Right renal pelvis (tissue), 4 donors: Measurements from ENCODE around the gene DNAH3. TPM values are rescaled to one million over a fixed set of nuclear protein-coding genes. Genes with fewer than 3 reads are reported as not detected.
A peak's percentile ranks its signal among the peaks of the same experiment; 100 is the strongest.

ENCODE experiments used
- DNase-seq, 4 donors: peaks; one replicate each; pipeline ENCODE4 v3.0.0-alpha.2; 2013; ENCODE audit warnings: low read depth in 4 of 4, low spot score in 3 of 4, missing footprints in 1 of 4
- polyA plus RNA-seq, 4 donors: library from polyadenylated mRNA; unstranded; fragments of 120-200 nt; gene quantifications; one replicate each; pipeline ENCODE4 v1.2.1, GENCODE V29; 2013; ENCODE audit not compliant: insufficient read length in 4 of 4

The DNAH3 gene
- polyA plus RNA-seq, 4 donors: 0.25 to 0.67 (median 0.39) TPM

DNA sequence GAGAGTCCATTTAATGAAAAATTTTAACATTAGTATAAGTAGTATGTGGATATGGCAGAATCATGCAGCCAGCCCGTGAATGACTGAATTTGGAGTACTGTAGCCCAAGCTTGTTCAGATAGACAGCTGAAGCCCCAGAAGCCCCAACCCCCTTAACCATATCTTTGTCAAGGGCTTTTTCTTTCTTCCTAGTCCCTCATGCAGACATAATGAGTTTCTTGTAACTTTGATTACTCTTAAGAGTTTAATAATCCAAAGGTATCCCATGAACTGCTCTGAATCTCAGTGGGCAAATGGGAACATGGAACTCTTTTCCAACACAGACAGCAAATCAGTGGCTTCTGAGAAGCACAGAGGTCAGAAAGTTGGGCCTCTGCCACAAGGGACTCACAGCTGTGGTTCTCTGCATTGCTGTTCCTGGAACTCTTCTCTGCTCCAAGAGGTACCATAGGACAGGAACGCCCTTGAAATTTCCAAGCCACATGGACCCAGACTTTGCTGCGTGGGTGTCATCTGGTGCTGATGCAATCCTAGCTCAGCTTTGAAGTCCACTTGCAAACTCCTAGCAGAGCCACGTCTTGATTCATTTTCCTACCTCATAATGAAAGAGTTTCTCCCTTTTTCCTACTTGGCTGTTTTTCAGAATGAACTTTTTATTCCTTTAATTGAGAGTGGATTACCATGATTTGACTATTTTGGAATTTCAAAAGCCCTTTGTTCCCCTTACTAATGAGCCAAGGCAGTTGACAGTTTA is 232.0 kb downstream of the DNAH3 start:
- DNase-seq: no peak

DNA sequence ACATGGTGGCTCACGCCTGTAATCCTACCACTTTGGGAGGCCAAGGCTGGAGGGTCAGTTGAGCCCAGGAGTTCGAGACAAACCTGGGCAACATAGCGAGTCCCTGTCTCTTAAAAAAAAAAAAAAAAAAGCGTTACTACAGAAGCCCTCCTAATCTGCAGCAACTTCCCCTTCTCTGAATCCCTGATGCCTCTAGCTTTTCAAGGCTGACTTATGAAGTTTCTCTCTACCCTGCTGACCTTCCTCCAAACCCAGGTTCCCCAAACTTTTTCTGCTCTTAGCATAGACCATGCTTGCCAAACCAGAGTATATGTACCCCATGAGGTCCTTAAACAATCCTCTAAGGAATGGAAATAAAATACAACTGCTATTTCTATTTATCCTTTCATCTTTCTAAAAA is 233.7 kb downstream of the DNAH3 start:
- DNase-seq: no peak

DNA sequence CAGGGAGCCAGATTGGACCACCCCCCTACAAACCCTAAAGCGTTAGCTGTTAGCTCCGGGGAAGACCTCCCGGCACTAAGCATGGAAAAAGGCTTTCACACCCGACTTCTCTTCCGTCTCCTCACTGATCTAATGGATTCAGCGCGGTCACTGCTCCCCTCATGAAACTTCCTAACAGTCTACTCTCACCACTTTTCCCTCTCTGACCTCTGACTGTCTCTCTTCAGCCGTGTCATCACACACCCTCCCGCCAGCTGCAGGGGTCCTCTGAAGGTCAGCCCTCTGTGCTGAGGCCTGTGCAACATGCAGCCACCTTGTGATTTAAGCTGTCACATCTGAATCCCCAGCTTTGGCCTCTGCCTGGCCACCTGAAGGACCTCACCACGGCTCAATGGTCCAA is 234.4 kb downstream of the DNAH3 start:
- DNase-seq: no peak

DNA sequence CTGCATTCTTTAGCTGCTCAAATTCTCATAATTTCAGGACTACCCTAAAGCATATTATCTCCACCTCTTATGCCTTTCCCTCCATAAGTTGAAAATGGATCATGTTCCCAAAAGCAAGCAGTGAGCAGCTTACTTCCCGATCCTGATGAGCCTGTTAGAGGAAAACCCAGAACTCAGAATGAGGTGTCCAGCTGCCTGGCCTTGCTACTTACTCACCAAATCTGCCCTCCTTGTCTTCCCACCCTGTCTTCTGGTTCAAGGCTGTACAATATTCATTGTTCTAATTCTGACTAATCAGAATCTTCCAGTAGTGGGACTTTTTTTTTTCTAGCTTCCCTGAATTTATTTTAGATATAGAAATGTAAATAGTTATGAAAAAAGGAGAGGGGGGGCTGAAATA is 239.3 kb downstream of the DNAH3 start:
- DNase-seq: no peak

DNA sequence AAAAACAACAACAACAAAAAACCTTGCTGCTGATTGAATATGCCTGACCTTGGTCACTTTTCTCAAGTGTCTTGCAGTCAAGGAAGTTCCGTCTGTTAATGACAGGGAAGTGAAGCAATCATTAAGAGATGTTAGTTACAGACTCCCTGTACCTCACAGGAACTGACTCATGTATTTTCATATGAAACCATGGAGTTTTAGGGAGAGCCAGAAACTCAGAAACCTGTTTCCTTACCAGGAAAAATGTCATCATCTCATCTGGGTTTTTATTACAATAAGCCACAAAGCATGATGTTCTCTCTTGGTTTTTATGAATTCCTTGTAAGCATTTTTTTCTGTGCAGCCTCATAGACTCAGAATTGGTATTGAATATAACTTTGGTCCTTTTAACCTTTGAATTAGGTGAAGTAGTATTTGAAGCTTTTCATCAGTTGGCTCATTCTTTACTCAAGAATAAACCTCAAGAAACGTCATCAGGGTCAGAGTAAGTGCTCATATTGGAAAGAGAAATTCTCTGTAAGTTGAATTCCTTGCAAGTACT is 239.8 kb downstream of the DNAH3 start:
- no peak for DNase-seq

DNA sequence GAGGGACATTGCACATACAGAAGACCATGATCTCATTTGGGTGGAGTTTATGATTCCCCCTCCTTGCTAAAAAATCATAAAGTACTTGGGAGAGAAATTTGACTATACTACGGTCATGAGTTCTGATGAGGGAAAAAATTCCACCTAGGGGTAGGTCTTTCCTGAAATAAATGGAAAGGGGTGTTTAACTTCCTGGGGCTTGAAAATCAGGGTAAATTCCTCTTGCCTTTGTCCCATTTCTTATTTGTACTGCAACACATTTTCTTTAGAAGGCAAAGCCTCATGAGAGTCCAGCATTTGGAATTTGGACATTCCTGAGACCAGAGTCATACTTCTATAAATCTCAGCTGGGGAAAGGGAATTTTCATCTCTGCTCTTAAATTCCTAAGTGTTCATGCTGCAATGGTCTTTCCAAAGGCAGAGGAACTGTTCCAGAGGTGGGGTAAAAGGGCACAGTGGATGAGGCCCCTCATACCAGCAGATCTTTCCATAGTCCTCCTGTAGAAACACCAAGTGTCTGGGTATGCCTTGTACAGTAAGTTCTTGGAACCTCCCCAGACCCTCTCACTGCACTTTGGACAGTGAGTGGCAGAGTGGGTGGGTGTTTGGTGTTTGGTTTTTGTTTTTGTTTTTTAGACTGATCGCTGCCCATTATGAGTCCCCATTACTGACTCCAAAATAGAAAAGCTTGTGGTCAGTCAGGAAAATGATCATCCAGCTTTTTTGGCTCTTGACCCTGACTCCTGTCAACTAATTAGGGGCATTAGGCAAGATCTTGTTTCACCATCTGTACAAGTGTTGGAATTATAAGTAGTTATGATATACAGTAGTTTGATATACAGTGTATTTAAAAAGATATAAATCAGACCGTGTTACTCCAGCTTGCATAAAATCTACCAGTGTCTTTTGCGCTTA is 244.0 kb downstream of the DNAH3 start:
- DNase-seq: peak in 3 of 4 donors; percentile 18 to 45 (median 28)

DNA sequence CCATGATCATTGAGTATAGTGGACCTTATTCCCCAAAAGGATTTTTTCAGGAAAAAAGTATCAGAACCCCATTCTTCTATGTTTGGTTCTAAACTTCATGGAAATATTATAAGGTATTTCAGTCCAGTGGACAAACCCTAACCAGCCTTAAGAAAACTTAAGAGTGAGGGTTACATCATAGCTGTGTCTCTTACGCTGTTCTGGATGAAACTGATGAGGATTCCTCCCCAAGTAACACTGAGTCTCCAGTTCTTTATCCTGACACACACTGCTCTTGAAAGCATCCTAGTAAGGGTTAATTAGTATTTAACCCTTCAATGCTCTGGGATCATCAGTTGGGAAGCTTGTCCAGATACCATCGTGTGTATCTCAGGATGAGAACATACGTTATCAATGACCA is 245.1 kb downstream of the DNAH3 start:
- no peak for DNase-seq

DNA sequence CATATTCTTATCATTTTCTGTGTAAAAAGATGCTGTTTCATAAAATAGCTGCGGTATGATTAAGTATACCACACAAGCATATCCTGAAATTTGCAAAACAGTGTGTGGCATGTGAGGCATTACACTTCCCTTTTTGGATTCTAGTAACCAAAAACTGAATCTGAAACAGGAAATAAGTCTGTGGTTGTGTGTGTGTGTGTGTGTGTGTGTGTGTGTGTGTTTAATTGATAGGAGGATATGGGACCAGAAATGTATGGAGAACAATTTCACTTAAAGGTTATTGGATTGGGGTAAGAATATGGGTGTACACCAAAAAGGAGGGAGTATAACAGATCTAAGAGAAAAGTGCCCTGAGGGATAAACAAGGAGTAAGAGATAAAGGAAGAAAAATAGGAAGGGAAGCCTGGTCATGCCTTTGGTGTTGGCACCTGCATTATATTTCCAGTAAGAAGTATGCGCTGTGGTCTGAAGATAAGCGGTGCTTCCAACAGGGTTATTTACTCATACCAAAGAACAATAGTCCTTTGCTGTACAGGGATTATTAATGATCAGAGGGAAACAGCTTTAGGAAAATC is 246.1 kb downstream of the DNAH3 start:
- DNase-seq: no peak

DNA sequence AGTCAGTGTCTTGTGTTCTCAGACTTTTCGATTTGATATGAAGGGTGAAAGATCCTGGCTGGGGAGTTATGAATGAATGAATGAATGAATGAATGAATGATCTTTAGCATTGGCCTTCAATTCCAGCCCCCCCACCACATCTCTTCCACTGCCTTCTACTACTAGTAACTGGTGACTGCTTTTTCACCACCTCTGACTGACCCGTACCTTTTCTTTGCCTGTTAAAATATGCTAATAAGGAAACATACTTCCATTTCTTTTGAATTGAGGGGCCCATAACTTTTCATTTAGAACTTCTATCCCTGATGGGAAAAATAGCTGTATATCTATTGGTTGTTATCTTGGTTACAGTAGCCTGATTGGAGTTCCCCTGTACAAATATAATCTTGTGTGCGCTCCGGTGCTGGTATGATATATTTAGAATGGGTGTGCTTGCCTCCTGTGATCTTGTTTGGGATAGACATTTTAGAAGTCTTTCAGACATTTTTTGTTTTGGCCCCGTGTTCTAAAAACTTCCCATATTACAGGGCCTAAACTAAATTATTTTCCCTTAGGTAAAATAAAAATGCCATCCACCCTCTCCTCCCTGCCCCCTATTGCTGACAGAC is 246.6 kb downstream of the DNAH3 start:
- no peak for DNase-seq

DNA sequence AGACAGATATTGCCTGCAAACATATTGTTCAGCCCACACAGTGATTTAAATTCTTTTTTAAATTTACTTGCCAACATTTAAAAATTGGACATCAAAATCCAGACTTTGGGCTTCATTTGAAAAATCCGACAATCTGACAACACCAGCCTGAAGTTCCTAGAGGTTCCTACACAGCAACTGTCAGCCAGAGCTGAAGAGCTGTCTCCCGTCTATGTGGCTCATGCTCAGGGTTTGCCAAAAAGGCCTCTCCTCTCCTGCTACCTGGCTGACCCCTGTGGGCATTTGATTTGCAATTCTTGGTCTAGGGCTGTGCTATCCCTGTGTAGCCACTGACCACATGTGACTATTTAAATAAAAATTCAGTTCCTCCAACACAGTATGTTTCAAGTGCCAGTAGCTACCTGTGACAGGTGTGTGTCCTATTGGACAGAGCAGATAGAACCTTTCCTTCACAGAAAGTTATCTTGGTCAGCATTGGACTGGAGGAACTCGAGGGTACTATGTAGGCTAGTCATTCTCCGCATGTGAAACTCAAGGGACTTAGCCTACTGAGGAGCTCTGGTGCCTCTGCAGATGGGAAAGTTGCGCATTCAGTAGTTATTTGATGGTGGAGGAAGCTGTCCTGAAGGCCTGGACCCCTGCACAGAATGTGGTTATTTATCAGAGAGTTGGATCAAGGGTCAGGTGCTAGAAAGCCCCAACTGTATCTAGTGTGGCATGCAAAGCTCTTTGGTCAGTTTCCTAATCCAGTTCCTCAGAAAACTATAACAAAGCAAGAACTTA is 247.3 kb downstream of the DNAH3 start:
- DNase-seq: no peak

DNA sequence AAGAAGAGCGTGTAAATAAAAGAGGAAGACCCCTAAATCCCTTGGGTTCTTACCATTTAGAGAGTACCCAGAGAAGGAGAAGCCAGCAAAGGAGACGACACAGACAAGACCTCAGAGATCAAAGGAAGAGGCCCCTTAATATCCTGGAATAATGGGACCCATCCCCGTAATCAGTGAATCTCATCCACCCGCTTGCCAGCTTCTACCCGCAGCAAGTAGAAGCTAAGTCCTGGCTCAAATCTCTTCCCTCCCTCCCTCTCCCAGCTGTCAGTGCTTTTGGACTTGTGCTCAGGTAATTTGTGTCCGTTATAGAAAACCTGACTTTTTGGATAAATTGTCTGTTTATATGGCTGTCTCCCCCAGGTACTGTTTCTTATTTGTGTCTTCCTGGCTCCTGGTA is 248.2 kb downstream of the DNAH3 start:
- no peak for DNase-seq

DNA sequence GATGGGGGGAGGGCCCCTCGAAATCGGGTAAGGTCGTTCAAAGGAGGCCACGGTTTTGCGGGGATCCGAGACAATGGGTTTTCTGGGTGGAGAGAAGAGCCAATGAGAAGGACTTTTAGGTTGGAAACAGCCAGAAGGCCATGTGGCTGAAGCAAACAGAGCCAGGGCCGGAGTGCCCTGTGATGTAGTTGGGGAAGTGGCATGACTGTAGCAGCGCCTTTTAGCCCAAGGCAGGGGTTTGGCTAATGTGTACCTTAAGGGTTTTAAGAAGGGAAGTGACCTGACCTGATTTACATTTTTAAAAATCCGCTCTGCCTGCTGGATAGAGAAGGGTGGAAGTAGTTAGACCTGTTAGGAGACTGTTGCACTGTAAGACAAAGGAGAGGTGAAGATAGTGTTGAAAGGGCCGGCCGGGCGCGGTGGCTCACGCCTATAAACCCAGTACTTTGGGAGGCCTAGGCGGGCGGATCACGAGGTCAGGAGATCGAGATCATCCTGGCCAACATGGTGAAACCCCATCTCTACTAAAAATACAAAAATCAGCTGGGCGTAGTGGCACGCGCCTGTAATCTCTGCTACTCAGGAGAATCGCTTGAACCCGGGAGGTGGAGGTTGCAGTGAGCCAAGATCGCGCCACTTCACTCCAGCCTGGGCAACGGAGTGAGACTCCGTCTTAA is 249.1 kb downstream of the DNAH3 start:
- peak in 1 of 4 donors; percentile 29 for DNase-seq

DNA sequence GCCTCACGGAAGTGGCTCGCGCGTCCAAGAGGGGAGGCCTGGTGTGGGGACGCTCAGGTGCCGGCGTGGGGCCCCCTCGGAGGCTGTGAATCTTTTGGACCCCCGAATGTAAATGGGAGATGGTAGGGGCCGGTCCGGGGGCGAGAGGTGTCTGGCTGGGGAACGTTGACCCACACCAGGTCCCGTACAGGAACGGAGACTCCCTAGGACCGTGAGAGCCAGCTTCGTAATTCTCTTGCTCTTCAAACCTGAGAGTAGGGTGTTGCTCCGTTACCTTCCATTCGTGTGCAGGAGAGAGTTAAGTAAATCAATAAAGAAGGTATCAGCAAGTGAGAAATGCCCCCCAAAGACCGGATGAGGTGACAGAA is 249.6 kb downstream of the DNAH3 start:
- no peak for DNase-seq

DNA sequence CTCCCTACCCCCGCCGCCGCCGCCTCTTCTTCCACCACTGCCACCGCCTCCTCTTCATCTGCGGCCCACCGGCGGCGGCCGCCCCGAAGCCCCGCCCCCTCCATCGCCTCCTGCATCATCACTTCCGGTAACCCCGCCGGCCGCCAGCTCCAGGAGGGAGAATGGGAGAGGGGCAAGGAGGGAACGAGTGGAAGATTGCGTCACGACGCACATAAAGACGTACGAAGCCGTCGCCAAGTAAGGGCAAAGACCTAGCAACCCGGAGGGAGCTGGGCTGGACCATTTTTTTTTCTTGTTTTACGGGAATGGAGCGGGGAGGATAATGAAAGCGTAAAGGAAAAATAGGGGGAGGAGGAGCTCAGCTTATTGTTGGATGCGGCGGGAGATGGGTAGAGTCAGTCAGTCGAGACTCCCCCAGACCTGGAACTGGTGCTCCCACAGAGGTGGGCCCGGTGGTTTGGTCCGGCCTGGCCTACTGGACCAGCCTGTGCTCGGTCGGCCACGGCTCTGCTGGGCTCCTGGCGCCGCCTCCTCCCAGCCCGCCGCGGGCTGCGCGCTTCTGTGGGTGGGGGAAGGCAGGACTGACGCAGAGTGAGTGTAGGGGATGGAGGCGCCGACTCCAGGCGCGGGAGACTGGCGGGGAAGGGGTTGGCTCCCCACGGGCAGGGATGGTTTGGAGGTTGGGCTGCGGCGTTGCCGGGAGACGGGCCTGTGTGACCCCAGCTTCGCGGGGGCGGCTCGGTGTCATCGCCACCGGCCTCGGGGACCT is 250.2 kb downstream of the DNAH3 start, which contains the start of the genes DCUN1D3 and LYRM1:
DCUN1D3 (minus strand) TSS at position 60 of the 769 bp plus-strand sequence. CDS start 37,820 bp downstream, outside the sequence.
LYRM1 (plus strand) TSS at position 473 of the 769 bp plus-strand sequence. CDS start 14,785 bp downstream, outside the sequence.
- peak; percentile 96 to 97 (median 96) for DNase-seq

DNA sequence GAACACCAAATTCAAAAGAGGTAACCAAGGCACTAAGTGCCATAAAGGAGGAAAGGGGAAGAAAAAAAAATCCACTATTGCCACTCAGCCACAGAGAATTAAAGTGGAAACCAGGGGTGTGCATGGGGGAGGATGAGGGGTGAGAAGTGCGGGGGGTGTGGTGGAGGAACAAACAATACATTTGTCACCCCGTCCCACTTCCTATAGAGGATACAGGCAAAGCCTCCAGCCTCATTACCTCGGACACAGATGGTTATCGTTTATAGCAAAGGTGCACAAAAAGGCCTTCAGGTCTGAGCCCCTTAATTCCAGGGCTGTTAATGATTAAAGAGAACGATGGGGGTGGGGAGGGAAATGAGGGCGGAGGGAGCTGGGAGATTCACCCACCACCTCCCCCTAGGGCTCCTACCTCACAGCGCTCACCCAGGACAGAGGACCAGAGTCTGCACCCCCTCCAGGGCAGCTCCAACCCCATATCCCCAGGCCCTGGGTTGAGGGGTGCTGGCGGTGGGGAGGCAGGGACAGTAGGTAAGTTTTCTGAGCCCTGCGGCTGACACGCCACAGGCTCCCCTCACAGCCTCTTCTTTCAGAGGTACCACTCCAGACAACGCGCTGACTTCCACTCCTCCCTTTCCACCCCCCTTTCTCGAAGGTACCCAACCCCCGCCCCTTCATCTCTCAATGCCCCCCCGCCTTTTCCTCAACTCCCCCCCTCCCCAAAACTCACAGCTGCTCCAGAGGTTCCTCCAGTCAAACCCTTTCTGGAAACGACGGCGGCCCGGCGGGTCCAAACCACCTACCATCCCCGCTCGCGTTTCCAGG is 251.0 kb downstream of the DNAH3 start:
- peak in 2 of 4 donors; percentile 54 to 56 for DNase-seq

DNA sequence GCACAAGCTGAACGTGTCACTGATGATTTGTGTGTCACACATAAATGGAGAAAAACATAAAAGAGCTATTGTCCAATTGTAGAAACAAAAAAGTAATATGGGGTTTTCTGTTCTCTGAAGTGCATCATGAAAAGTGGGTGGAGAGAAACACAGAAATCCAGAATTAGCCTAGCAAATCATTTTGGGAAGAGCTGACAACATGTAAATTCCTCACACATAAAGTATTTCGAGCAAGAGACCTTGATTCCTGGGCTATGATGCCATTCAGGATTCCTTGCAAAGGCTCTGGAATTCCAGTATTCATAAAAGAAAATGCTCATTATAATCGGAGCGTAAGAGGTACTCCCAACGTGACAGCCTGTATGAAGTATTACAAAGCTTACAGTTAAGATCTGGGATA is 251.6 kb downstream of the DNAH3 start:
- no peak for DNase-seq

DNA sequence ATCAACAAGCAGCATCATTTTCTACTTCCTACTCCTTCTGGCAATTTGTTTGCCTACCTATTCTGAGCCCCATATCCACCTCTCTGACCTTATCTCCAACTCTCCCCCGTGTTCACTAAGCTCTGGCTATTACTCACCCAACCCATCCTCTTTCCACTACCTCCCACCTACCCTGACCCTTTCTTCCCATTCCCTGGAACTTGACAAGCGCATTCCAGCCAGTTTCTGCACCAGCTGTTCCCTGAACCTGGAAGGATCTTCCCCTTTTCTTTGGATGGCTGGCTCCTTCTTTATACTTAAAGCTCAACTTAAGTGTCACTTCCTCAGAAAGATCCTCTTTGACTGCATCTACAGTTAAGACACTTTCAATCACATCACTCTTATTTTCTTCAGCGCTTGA is 252.7 kb downstream of the DNAH3 start:
- DNase-seq: no peak
